Hematopoietic multipotent progenitor cell treated with erythropoietin and hydrocortisone succinate and interleukin-3 and kit ligand, for 17 days (in vitro differentiated cells): Measurements from ENCODE around the gene SETD1A.

ENCODE experiments used
- DNase-seq: peaks from one replicate; pipeline ENCODE4 v3.0.0-alpha.2; 2015; ENCODE audit warnings: low spot score

SETD1A gene

GRCh38 chr16:30953511-30954124 lies 3.9 kb upstream of the SETD1A start:
- DNase-seq, result peak; percentile 83

GRCh38 chr16:30954993-30955392 lies 2.6 kb upstream of the SETD1A start:
- no peak for DNase-seq

- peak; percentile 93 for DNase-seq
These were observed 726 bp upstream of the SETD1A start for GRCh38 chr16:30956601-30957455.

- no peak for DNase-seq
These were observed 873 bp downstream of the SETD1A start for GRCh38 chr16:30958175-30959079.

GRCh38 chr16:30961384-30961783 lies 3.8 kb downstream of the SETD1A start:
- DNase-seq, result no peak

GRCh38 chr16:30963925-30964511 lies 6.5 kb downstream of the SETD1A start:
- no peak for DNase-seq

GRCh38 chr16:30964574-30965226 lies 7.1 kb downstream of the SETD1A start:
- no peak for DNase-seq

- no peak for DNase-seq
These were observed 7.9 kb downstream of the SETD1A start for GRCh38 chr16:30965436-30965835.

GRCh38 chr16:30966033-30966619 lies 8.6 kb downstream of the SETD1A start:
- no peak for DNase-seq

- no peak for DNase-seq
These were observed 10.2 kb downstream of the SETD1A start for GRCh38 chr16:30967795-30968194.

GRCh38 chr16:30969246-30969842 lies 11.8 kb downstream of the SETD1A start:
- DNase-seq, result no peak

- no peak for DNase-seq
These were observed 13.7 kb downstream of the SETD1A start for GRCh38 chr16:30971298-30971697.

GRCh38 chr16:30972872-30973271 lies 15.3 kb downstream of the SETD1A start:
- DNase-seq, result no peak

GRCh38 chr16:30974348-30974747 lies 16.8 kb downstream of the SETD1A start:
- DNase-seq, result peak; percentile 35

- no peak for DNase-seq
These were observed 18.9 kb downstream of the SETD1A start for GRCh38 chr16:30976486-30976885.

GRCh38 chr16:30977502-30977901 lies 19.9 kb downstream of the SETD1A start:
- no peak for DNase-seq

- no peak for DNase-seq
These were observed 21.8 kb downstream of the SETD1A start for GRCh38 chr16:30979170-30980022.

- DNase-seq, result no peak
These were observed 22.4 kb downstream of the SETD1A start for GRCh38 chr16:30980023-30980371.

- no peak for DNase-seq
These were observed 22.9 kb downstream of the SETD1A start for GRCh38 chr16:30980434-30980833.

GRCh38 chr16:30980959-30981358 lies 23.4 kb downstream of the SETD1A start:
- DNase-seq, result no peak
